GM12878 (cell line): Measurements from ENCODE around the gene HK3. TPM values are rescaled to one million over a fixed set of nuclear protein-coding genes. Genes with fewer than 3 reads are reported as not detected.

ENCODE experiments used
- ATAC-seq: fragments of 200-7000 bp; cut with Tn5 transposase; 3 replicates; pipeline ENCODE4 v1.9.1; 2020; ENCODE audit warnings: mild to moderate bottlenecking, moderate library complexity
- BruUV-seq: library from RNA; stranded (reverse); fragments of 400-500 nt; replicated peaks from 2 replicates; lab custom pipeline; 2021; lab: Mats Ljungman, UMichigan
- CTCF ChIA-PET: fragments of 300-600 bp; sonication (Branson Sonifier 250); formaldehyde crosslinking; extraction: SDS; loops from one replicate; lab custom pipeline; 2021; ENCODE audit warnings: inconsistent platforms; lab: Yijun Ruan, JAX
- POLR2A ChIA-PET: fragments of 350-600 bp; formaldehyde crosslinking; extraction: SDS; loops from one replicate; lab custom pipeline; 2021; ENCODE audit warnings: inconsistent platforms; lab: Charles Lee
- RAD21 ChIA-PET: fragments of 300-600 bp; sonication (Branson Sonifier 250); formaldehyde crosslinking; loops from one replicate; lab custom pipeline; 2023; ENCODE audit warnings: antibody characterized with exemption; ENCODE audit not compliant: unreplicated experiment; lab: Charles Lee
- SMC1A ChIA-PET: fragments of 300-600 bp; sonication (Branson Sonifier 250); formaldehyde crosslinking; loops from one replicate; lab custom pipeline; 2023; ENCODE audit not compliant: unreplicated experiment, uncharacterized antibody; lab: Charles Lee
- DNase-seq: peaks from one replicate; pipeline ENCODE4 v3.0.0-alpha.2; 2011; ENCODE audit warnings: low read depth, low spot score
- FAIRE-seq: peaks from 3 replicates; lab custom pipeline; 2011; peaks lifted over from hg19 to GRCh38; lab: Jason Lieb, UNC
- H2AFZ ChIP-seq: 2 replicates; pipeline ENCODE4 v1.6.0; 2011; ENCODE audit warnings: low read depth, low read length, control low read depth; ENCODE audit not compliant: control insufficient read depth
- H3K27ac ChIP-seq: 2 replicates; pipeline ENCODE4 v1.5.1; 2011; ENCODE audit warnings: control low read depth; ENCODE audit not compliant: control insufficient read depth, insufficient read depth
- H3K27me3 ChIP-seq, 2 experiments: replicated peaks in 1 of 2; 2 replicates each; pipeline versions ENCODE4 v1.6.0 to v1.6.1; 2011; ENCODE audit warnings: low read length in 1 of 2; ENCODE audit not compliant: control insufficient read depth in 2 of 2, insufficient read depth in 2 of 2
- H3K36me3 ChIP-seq, 2 experiments: 2 replicates each; pipeline ENCODE4 v1.5.1; 2011; ENCODE audit warnings: low read length in 1 of 2; ENCODE audit not compliant: control insufficient read depth in 2 of 2, insufficient read depth in 2 of 2
- H3K4me1 ChIP-seq: 2 replicates; pipeline ENCODE4 v1.6.1; 2011; ENCODE audit warnings: mild to moderate bottlenecking, low read length, moderate library complexity, mixed read lengths; ENCODE audit not compliant: control insufficient read depth, insufficient read depth
- H3K4me2 ChIP-seq: 2 replicates; pipeline ENCODE4 v1.6.0; 2011; ENCODE audit warnings: control low read depth; ENCODE audit not compliant: control insufficient read depth, insufficient read depth
- H3K4me3 ChIP-seq: fragments of 200-600 bp; sonication (generic); 2 replicates; pipeline ENCODE4 v1.5.1; 2016
- H3K79me2 ChIP-seq: 2 replicates; pipeline ENCODE4 v1.6.0; 2011; ENCODE audit warnings: low read length; ENCODE audit not compliant: control insufficient read depth, insufficient read depth
- H3K9ac ChIP-seq: 2 replicates; pipeline ENCODE4 v1.8.0; 2011; ENCODE audit warnings: low read length, control low read depth, mixed read lengths; ENCODE audit not compliant: control insufficient read depth, insufficient read depth
- H3K9me3 ChIP-seq: replicated peaks from 3 replicates; pipeline ENCODE4 v1.5.1; 2011; ENCODE audit warnings: mild to moderate bottlenecking, low read length; ENCODE audit not compliant: control insufficient read depth, insufficient read depth
- H4K20me1 ChIP-seq: 2 replicates; pipeline ENCODE4 v1.6.0; 2011; ENCODE audit not compliant: control insufficient read depth, insufficient read depth
- CREB1 ChIP-seq: IDR thresholded peaks from 2 replicates; pipeline ENCODE4 v1.6.1; 2012; ENCODE audit warnings: low read depth, mild to moderate bottlenecking, inconsistent platforms
- HDAC6 ChIP-seq: fragments of 200-600 bp; sonication (generic); IDR thresholded peaks from one replicate; pipeline ENCODE4 v1.8.0; 2017; ENCODE audit warnings: antibody characterized with exemption; ENCODE audit not compliant: unreplicated experiment
- MAX ChIP-seq: IDR thresholded peaks from 2 replicates; pipeline ENCODE4 v1.6.1; 2012; ENCODE audit warnings: low read depth, low read length, improper control_type of control experiment
- NFYB ChIP-seq: IDR thresholded peaks from 2 replicates; pipeline ENCODE4 v1.6.1; 2011; ENCODE audit warnings: low read depth, mild to moderate bottlenecking, low read length, improper control_type of control experiment, moderate library complexity; ENCODE audit not compliant: insufficient read depth
- PKNOX1 ChIP-seq: fragments of 450-650 bp; IDR thresholded peaks from 2 replicates; pipeline ENCODE4 v1.6.1; 2016; ENCODE audit warnings: mild to moderate bottlenecking
- POLR2AphosphoS2 ChIP-seq: IDR thresholded peaks from 2 replicates; pipeline ENCODE4 v1.6.1; 2011; ENCODE audit warnings: low read depth, mild to moderate bottlenecking, low read length, improper control_type of control experiment, moderate library complexity
- RUNX3 ChIP-seq: IDR thresholded peaks from 2 replicates; pipeline ENCODE4 v1.6.1; 2012; ENCODE audit warnings: low read length, inconsistent platforms
- YY1 ChIP-seq: IDR thresholded peaks from 2 replicates; pipeline ENCODE4 v1.6.1; 2011; ENCODE audit warnings: low read depth, mild to moderate bottlenecking, low read length
- ZBTB33 ChIP-seq: fragments of 450-650 bp; IDR thresholded peaks from 2 replicates; pipeline ENCODE4 v1.6.1; 2017; ENCODE audit warnings: mild to moderate bottlenecking
- ZBTB4 ChIP-seq: fragments of 450-650 bp; formaldehyde crosslinking; IDR thresholded peaks from 2 replicates; pipeline ENCODE4 v1.4.0; 2022; ENCODE audit warnings: mild to moderate bottlenecking, moderate library complexity
- ZZZ3 ChIP-seq: IDR thresholded peaks from 2 replicates; pipeline ENCODE4 v1.6.1; 2011; ENCODE audit warnings: low read depth; ENCODE audit not compliant: control insufficient read depth, insufficient read length
- WGBS: methylation state at CpG from one replicate; pipeline ENCODE4 v1.1.6; 2016; ENCODE audit warnings: low lambda C conversion rate; ENCODE audit not compliant: insufficient replicate concordance, insufficient coverage; ENCODE audit errors: missing lambda C conversion rate; 5-methylcytosine and 5-hydroxymethylcytosine counted together
- in situ Hi-C: fragments of 300-500 bp; cut with MboI; formaldehyde crosslinking; loops from 9 replicates; pipeline ENCODE4 v1.14.3; 2018; ENCODE audit warnings: mixed read lengths
- intact Hi-C: fragments of 100-400 bp; cut with micrococcal nuclease; formaldehyde crosslinking; loops from one replicate; pipeline ENCODE4 v1.14.2; 2022; ENCODE audit not compliant: unreplicated experiment
- polyA plus RNA-seq, 11 experiments: library from polyadenylated mRNA; depleted of rRNA in 4 of 11; unstranded in 6 of 11; stranded (reverse) in 5 of 11; fragments of >200 nt; fragmentation: Nextera tagmentation in 4 of 11; fragmentation: Illumina TruSeq in 1 of 11; extraction: Ambion mirVana in 4 of 11; extraction: Trizol in 1 of 11; gene quantifications; 1 replicate in 1 of 11; 2 replicates in 10 of 11; pipeline versions ENCODE4 v1.2.1 to v1.2.3, GENCODE V29; 2011 to 2016; ENCODE audit warnings: inconsistent platforms in 2 of 11, missing spikeins in 2 of 11, low read depth in 1 of 11
- total RNA-seq, 4 experiments: library from RNA; depleted of rRNA in 3 of 4; stranded (reverse); fragments of >200 nt in 3 of 4; fragmentation: Illumina TruSeq in 1 of 4; extraction: Trizol in 1 of 4; gene quantifications; 2 replicates each; pipeline versions ENCODE4 v1.2.1 to v1.2.3, GENCODE V29; 2013 to 2021

HK3 gene
- total and polyA plus RNA-seq, 10 of the 15 experiments (the other 5 are each of a cell fraction or from before 2014, with no cell fraction given) = 0.13 to 1.3 (median 0.26) TPM; not detected in 4

- ChIA-PET RAD21 (interaction anchor here (1.2 kb wide), 1 partner anchor 226 kb away, joined by 3 read pairs; no protein-coding TSS in a partner anchor), SMC1A (no interaction called here), CTCF (no interaction called here), POLR2A (interaction anchor here (0.7 kb wide), 1 partner anchor 24 kb away, joined by 3 read pairs; no protein-coding TSS in a partner anchor)
- Histone ChIP-seq H3K27me3 (peaks cover 0 to 4% of the 10 kb centered on the region in 2 experiments; a peak in 2 of 4 replicates), H3K79me2 (no peaks in the 10 kb centered on the region), H3K4me3 (no peak overlapping the region), H3K27ac (no peak overlapping the region), H3K9me3 (no peaks in the 10 kb centered on the region), H3K4me1 (no peaks in the 10 kb centered on the region), H3K4me2 (no peak overlapping the region), H3K36me3 (no peaks in the 10 kb centered on the region), H3K9ac (no peak overlapping the region), H4K20me1 (no peaks in the 10 kb centered on the region), H2AFZ (no peak overlapping the region)
- no peak for DNase-seq
- no peak for ATAC-seq
- no peak for TF ChIP-seq MAX
- no peak for TF ChIP-seq ZBTB33
- TF ChIP-seq CREB1 = no peak
- no peak for TF ChIP-seq RUNX3
- no peak for TF ChIP-seq NFYB
- no peak for TF ChIP-seq PKNOX1
- no peak for TF ChIP-seq HDAC6
- TF ChIP-seq ZZZ3 = no peak
- no peak for TF ChIP-seq POLR2AphosphoS2
- no peak for TF ChIP-seq ZBTB4 (CRISPR knock-in tag)
- no peak for TF ChIP-seq YY1
- no peak for FAIRE-seq
- 43% methylated on average over 13 of the region's 13 CpGs for WGBS
- in situ Hi-C loops (no loop called here), intact Hi-C loops (no loop called here)
- BruUV-seq = no TSS peak
Observed at GRCh38 chr5:176886336-176887251, 12.6 kb downstream of the HK3 start.
